Testis (tissue), 3 donors: ENCODE measurements around the gene MIER3. TPM values are rescaled to one million over a fixed set of nuclear protein-coding genes. Genes with fewer than 3 reads are reported as not detected.

ENCODE experiments used
- DNase-seq: peaks from one replicate; pipeline ENCODE4 v3.0.0-alpha.2; 2019
- H3K27ac ChIP-seq, 2 donors: fragments of 200-600 bp; sonication (generic); one replicate each; pipeline ENCODE4 v1.5.1; 2019
- H3K27me3 ChIP-seq: fragments of 200-600 bp; sonication (generic); one replicate; pipeline ENCODE4 v1.5.1; 2019
- H3K36me3 ChIP-seq: fragments of 200-600 bp; sonication (generic); one replicate; pipeline ENCODE4 v1.5.1; 2017; ENCODE audit warnings: low read depth; ENCODE audit errors: missing control alignments
- H3K4me1 ChIP-seq: fragments of 200-600 bp; sonication (generic); one replicate; pipeline ENCODE4 v1.5.1; 2019
- H3K4me3 ChIP-seq, 2 donors: fragments of 200-600 bp; sonication (generic); one replicate each; pipeline ENCODE4 v1.5.1; 2017 to 2019
- H3K9me3 ChIP-seq: fragments of 200-600 bp; sonication (generic); one replicate; pipeline ENCODE4 v1.5.1; 2017
- POLR2A ChIP-seq: fragments of 450-650 bp; IDR thresholded peaks from one replicate; pipeline ENCODE4 v1.6.1; 2017; ENCODE audit warnings: antibody characterized with exemption, mild to moderate bottlenecking, moderate library complexity
- WGBS, 2 donors: methylation state at CpG; one replicate each; pipeline ENCODE4 v1.1.5; 2018; 5-methylcytosine and 5-hydroxymethylcytosine counted together
- intact Hi-C: fragments of 100-400 bp; cut with DNase I; formaldehyde crosslinking; loops from one replicate; pipeline ENCODE4 v1.15.1; 2023; ENCODE audit warnings: low total_unique reads
- polyA plus RNA-seq: library from polyadenylated mRNA; stranded (reverse); fragments of 350-450 nt; fragmentation: Illumina TruSeq; extraction: RNeasy Lipid Tissue Mini Kit (QIAGEN cat#74804); gene quantifications from one replicate; pipeline ENCODE4 v1.2.3, GENCODE V29; 2014; ENCODE audit warnings: low read depth, low replicate concordance; ENCODE audit not compliant: insufficient read depth
- total RNA-seq, 2 donors: library from RNA; depleted of rRNA; stranded (reverse); fragments of >200 nt; gene quantifications; one replicate each; pipeline ENCODE4 v1.2.3, GENCODE V29; 2016
- TF ChIP-seq, protein P1 (sequence below), 3 experiments: fragments of 450-650 bp in 2 of 3; fragments of 200-600 bp in 1 of 3; sonication (generic) in 1 of 3; IDR thresholded peaks; one replicate each; pipeline ENCODE4 v1.5.1; 2016 to 2019; ENCODE audit warnings: antibody characterized with exemption in 3 of 3, mild to moderate bottlenecking in 2 of 3, moderate library complexity in 1 of 3

Gene MIER3
- total and polyA plus RNA-seq, 3 donors from 2014 or later: 27.8 to 71.6 (median 68.7) TPM

DNA sequence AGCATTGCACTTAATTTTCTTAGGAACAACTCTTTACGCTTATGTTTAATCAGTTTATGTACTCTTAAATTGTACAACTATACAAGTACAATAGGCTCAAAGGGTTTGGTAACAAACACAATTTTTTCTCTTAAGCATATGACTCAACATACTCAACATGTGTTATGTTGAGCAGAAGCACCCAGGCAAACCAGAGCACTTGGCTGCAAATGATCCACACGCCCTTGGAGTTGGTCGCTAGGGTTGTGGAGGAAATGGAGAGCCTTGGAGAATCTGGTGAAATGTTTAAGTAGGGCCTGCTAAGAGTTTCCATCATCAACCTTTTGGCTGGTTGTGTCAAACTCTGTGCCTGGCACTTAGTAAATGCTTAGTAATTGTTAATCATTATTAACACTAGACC is 25.1 kb upstream of the MIER3 start:
- no peak for DNase-seq
- intact Hi-C loops: no loop called here
- 95 to 96% methylated on average over 3 of the region's 3 CpGs for WGBS, 2 donors

GRCh38 chr5:56974241-56974640 is 22.3 kb upstream of the MIER3 start:
- Histone ChIP-seq H3K4me3 (no peak overlapping the region), H3K27ac (no peak overlapping the region), H3K27me3 (no peaks in the 10 kb centered on the region), H3K4me1 (no peaks in the 10 kb centered on the region), H3K9me3 (no peaks in the 10 kb centered on the region), H3K36me3 (no peaks in the 10 kb centered on the region)
- TF ChIP-seq, protein P1, sequence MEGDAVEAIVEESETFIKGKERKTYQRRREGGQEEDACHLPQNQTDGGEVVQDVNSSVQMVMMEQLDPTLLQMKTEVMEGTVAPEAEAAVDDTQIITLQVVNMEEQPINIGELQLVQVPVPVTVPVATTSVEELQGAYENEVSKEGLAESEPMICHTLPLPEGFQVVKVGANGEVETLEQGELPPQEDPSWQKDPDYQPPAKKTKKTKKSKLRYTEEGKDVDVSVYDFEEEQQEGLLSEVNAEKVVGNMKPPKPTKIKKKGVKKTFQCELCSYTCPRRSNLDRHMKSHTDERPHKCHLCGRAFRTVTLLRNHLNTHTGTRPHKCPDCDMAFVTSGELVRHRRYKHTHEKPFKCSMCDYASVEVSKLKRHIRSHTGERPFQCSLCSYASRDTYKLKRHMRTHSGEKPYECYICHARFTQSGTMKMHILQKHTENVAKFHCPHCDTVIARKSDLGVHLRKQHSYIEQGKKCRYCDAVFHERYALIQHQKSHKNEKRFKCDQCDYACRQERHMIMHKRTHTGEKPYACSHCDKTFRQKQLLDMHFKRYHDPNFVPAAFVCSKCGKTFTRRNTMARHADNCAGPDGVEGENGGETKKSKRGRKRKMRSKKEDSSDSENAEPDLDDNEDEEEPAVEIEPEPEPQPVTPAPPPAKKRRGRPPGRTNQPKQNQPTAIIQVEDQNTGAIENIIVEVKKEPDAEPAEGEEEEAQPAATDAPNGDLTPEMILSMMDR (IDR thresholded peaks at IDR 0.05): no peak
- TF ChIP-seq POLR2A: no peak
- DNase-seq: no peak
- 84 to 88% methylated on average over 2 of the region's 2 CpGs for WGBS, 2 donors
- intact Hi-C loops: no loop called here

More for the DNA sequence above, 25.1 kb upstream of the MIER3 start:
- H3K4me1 ChIP-seq: no peaks in the 10 kb centered on the region
- H3K36me3 ChIP-seq: no peaks in the 10 kb centered on the region
- H3K4me3 ChIP-seq: no peak overlapping the region
- TF ChIP-seq, protein P1 (IDR thresholded peaks at IDR 0.05): no peak
- TF ChIP-seq POLR2A: no peak
- no peaks in the 10 kb centered on the region for H3K27me3 ChIP-seq
- H3K9me3 ChIP-seq: no peaks in the 10 kb centered on the region
- H3K27ac ChIP-seq: no peak overlapping the region

GRCh38 chr5:56973473-56973872 is 21.6 kb upstream of the MIER3 start:
- H3K9me3 ChIP-seq: no peaks in the 10 kb centered on the region
- WGBS, 2 donors: 46 to 61% methylated on average over 6 of the region's 6 CpGs
- peak overlapping the region in 1 of 2 donors; percentile 23 for H3K27ac ChIP-seq
- intact Hi-C loops: no loop called here
- no peak for TF ChIP-seq POLR2A
- TF ChIP-seq, protein P1 (IDR thresholded peaks at IDR 0.05): no peak
- no peaks in the 10 kb centered on the region for H3K27me3 ChIP-seq
- no peaks in the 10 kb centered on the region for H3K4me1 ChIP-seq
- no peak overlapping the region for H3K4me3 ChIP-seq
- no peaks in the 10 kb centered on the region for H3K36me3 ChIP-seq
- DNase-seq: peak; percentile 59

DNA sequence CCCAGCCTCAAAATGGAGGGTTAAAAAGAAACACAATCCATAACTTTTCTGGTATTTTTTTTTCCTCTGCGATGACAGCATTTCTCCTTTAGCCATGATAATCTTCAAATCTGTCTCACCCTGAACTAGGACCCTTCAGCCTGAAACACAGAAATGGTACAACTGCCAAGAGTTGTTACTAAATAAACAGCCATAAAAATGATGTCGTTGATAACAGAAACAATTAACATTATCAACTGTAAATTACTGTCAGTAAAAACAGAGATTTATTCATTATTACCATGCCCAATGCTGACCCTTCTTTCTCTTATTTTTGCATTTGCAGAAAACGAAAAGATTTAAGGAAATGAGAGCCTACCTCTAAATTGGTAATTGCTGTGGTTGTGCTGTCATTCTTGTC is 19.4 kb upstream of the MIER3 start:
- TF ChIP-seq, protein P1 (IDR thresholded peaks at IDR 0.05): no peak
- TF ChIP-seq POLR2A: no peak

GRCh38 chr5:56964173-56964572 is 12.2 kb upstream of the MIER3 start:
- no peaks in the 10 kb centered on the region for H3K9me3 ChIP-seq
- no peak for TF ChIP-seq POLR2A
- TF ChIP-seq, protein P1 (IDR thresholded peaks at IDR 0.05): no peak
- H3K36me3 ChIP-seq: no peaks in the 10 kb centered on the region
- no peak for DNase-seq
- intact Hi-C loops: no loop called here
- 83 to 84% methylated on average over 2 of the region's 2 CpGs for WGBS, 2 donors
- no peak overlapping the region for H3K4me3 ChIP-seq
- H3K27ac ChIP-seq: no peak overlapping the region
- no peaks in the 10 kb centered on the region for H3K27me3 ChIP-seq
- no peaks in the 10 kb centered on the region for H3K4me1 ChIP-seq

More for the DNA sequence above, 19.4 kb upstream of the MIER3 start:
- Histone ChIP-seq H3K27ac (no peak overlapping the region), H3K9me3 (no peaks in the 10 kb centered on the region), H3K4me3 (no peak overlapping the region), H3K4me1 (no peaks in the 10 kb centered on the region), H3K36me3 (no peaks in the 10 kb centered on the region), H3K27me3 (no peaks in the 10 kb centered on the region)
- 28 to 33% methylated on average over 3 of the region's 3 CpGs for WGBS, 2 donors
- intact Hi-C loops: no loop called here
- no peak for DNase-seq
